ENCODE data around the gene PRRG3. TPM values are rescaled to one million over a fixed set of nuclear protein-coding genes. Genes with fewer than 3 reads are reported as not detected.

The PRRG3 gene
- total RNA-seq, 2 experiments from 2014 or later, result not detected

GRCh38 chrX:151750511-151750910 lies 55.3 kb downstream of the PRRG3 start:
- H3K36me3 ChIP-seq (ENCODE audit: insufficient read depth, low read length), result no peaks in the 10 kb centered on the region
- CTCF ChIA-PET, result no interaction called here
- intact Hi-C loops (cut with DNase I, micrococcal nuclease), result no loop called here
- no peaks in the 10 kb centered on the region for H3K36me3 Mint-ChIP-seq (ENCODE audit: low read depth)
- H3K27me3 Mint-ChIP-seq, result peaks cover 11% of the 10 kb centered on the region
- H3K4me1 Mint-ChIP-seq (ENCODE audit: low read depth), result no peaks in the 10 kb centered on the region
- no peaks in the 10 kb centered on the region for H3K4me1 ChIP-seq (ENCODE audit: insufficient read depth, low read length)
- no peaks in the 10 kb centered on the region for H3K9me3 Mint-ChIP-seq
- ATAC-seq (ENCODE audit: poor library complexity), result no peak
- no peak for DNase-seq
- POLR2A ChIA-PET, result no interaction called here
- no peak overlapping the region for H3K4me3 ChIP-seq (ENCODE audit: low read length)
- peaks cover 4 to 5% of the 10 kb centered on the region in 2 experiments for H3K27me3 ChIP-seq (ENCODE audit: control insufficient read depth in 1 of 2, insufficient read depth in 2 of 2, low read length in 2 of 2)
- H3K4me3 Mint-ChIP-seq, result no peak overlapping the region
- H3K27ac ChIP-seq (ENCODE audit: low read depth in 1 of 2, low read length in 2 of 2), result no peak overlapping the region
- H3K9me3 ChIP-seq (ENCODE audit: control insufficient read depth in 1 of 2, insufficient read depth in 1 of 2, low read length in 2 of 2), result peaks cover 0 to 3% of the 10 kb centered on the region in 2 experiments
- H3K27ac Mint-ChIP-seq, result no peak overlapping the region
- TF ChIP-seq CTCF (IDR thresholded peaks at IDR 0.05), result no peak

GRCh38 chrX:151752847-151753246 lies 57.6 kb downstream of the PRRG3 start:
- Mint-ChIP-seq H3K4me3 (no peak overlapping the region), H3K27ac (no peak overlapping the region), H3K9me3 (no peaks in the 10 kb centered on the region), H3K36me3 (ENCODE audit: low read depth) (no peaks in the 10 kb centered on the region), H3K27me3 (peaks cover 14% of the 10 kb centered on the region), H3K4me1 (ENCODE audit: low read depth) (no peaks in the 10 kb centered on the region)
- Histone ChIP-seq H3K4me3 (ENCODE audit: low read length) (no peak overlapping the region), H3K27ac (ENCODE audit: low read depth in 1 of 2, low read length in 2 of 2) (no peak overlapping the region), H3K4me1 (ENCODE audit: insufficient read depth, low read length) (no peaks in the 10 kb centered on the region), H3K27me3 (ENCODE audit: control insufficient read depth in 1 of 2, insufficient read depth in 2 of 2, low read length in 2 of 2) (peaks cover 4 to 5% of the 10 kb centered on the region in 2 experiments), H3K9me3 (ENCODE audit: control insufficient read depth in 1 of 2, insufficient read depth in 1 of 2, low read length in 2 of 2) (peaks cover 0 to 3% of the 10 kb centered on the region in 2 experiments), H3K36me3 (ENCODE audit: insufficient read depth, low read length) (no peaks in the 10 kb centered on the region)
- DNase-seq (no peak), ATAC-seq (ENCODE audit: poor library complexity) (no peak)
- POLR2A ChIA-PET, result no interaction called here
- intact Hi-C loops (cut with DNase I, micrococcal nuclease), result no loop called here
- CTCF ChIA-PET, result no interaction called here
- no peak for TF ChIP-seq CTCF (IDR thresholded peaks at IDR 0.05)

GRCh38 chrX:151753313-151754046 lies 58.2 kb downstream of the PRRG3 start:
- Mint-ChIP-seq H3K27me3 (peaks cover 18% of the 10 kb centered on the region), H3K4me1 (ENCODE audit: low read depth) (no peaks in the 10 kb centered on the region), H3K36me3 (ENCODE audit: low read depth) (no peaks in the 10 kb centered on the region), H3K4me3 (no peak overlapping the region), H3K9me3 (no peaks in the 10 kb centered on the region), H3K27ac (no peak overlapping the region)
- no peaks in the 10 kb centered on the region for H3K36me3 ChIP-seq (ENCODE audit: insufficient read depth, low read length)
- intact Hi-C loops (cut with DNase I, micrococcal nuclease), result no loop called here
- DNase-seq, result no peak
- POLR2A ChIA-PET, result no interaction called here
- no peak for ATAC-seq (ENCODE audit: poor library complexity)
- CTCF ChIA-PET, result no interaction called here
- no peaks in the 10 kb centered on the region for H3K4me1 ChIP-seq (ENCODE audit: insufficient read depth, low read length)
- H3K27ac ChIP-seq (ENCODE audit: low read depth in 1 of 2, low read length in 2 of 2), result no peak overlapping the region
- TF ChIP-seq CTCF (IDR thresholded peaks at IDR 0.05), result no peak
- H3K27me3 ChIP-seq (ENCODE audit: control insufficient read depth in 1 of 2, insufficient read depth in 2 of 2, low read length in 2 of 2), result peaks cover 4 to 5% of the 10 kb centered on the region in 2 experiments
- H3K9me3 ChIP-seq (ENCODE audit: control insufficient read depth in 1 of 2, insufficient read depth in 1 of 2, low read length in 2 of 2), result peaks cover 0 to 3% of the 10 kb centered on the region in 2 experiments
- no peak overlapping the region for H3K4me3 ChIP-seq (ENCODE audit: low read length)
